NCI-H2107 treated with DMSO at 0.1 percent for 48 hours (cell line): ENCODE results near the gene TRIM37.
"Not testable (repeated sequence)": the region's sequence is repeated elsewhere in the genome, so short reads cannot be mapped to it uniquely, and the experiment has no call there.

ENCODE experiments used
- DNase-seq: peaks from one replicate; lab custom pipeline; 2025; ENCODE audit not compliant: unreplicated experiment; lab: John Stamatoyannopoulos, UW

TRIM37 gene

DNA sequence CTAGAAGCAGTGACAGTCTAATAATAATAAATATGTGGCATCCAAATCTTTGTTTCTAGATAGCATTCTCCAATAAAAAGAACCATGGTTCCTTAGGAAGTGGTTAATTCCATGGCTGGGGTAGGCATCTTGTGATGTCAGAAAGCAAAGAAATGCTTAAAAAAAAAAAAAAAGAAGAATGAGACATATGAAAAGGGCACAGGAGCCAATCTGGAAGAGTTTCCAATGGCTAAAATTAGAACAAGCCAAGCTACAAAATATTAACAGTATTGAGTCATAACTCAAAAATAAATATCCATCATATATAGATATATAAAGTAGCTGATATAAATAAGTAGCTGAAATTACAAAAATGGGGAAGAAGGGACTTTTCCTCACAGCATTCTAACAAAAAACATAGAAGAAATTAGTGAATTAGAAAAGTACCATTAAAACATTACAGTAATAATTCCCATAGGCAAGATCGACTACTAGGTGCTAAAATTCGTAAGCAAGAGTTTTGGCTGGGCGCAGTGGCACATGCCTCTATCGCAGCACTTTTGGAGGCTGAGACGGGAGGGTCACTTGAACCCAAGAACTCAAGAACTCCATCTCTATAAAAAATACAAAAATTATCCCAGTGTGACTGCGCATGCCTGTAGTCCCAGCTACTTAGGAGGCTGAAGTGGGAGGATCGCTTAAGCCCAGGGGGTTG is 111.3 kb downstream of the TRIM37 start:
- DNase-seq: no peak

DNA sequence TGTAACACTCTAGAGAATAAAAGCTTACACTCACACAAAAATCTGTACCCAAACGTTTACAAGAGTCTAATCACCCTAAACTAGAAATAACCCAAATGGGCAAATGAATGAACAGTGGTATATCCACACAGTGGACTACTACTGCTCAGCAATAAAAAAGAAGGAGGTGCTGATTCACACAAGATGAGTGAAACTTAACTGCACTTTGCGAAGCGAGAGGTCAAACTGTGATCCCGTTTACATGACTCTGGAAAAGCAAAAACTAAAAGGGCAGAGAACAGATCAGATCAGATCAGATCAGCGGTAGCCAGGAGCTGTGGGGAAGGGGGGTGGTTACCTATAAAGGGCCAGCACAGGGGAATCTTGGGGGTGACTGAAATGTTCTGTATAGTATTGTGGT is 113.4 kb downstream of the TRIM37 start:
- no peak for DNase-seq

DNA sequence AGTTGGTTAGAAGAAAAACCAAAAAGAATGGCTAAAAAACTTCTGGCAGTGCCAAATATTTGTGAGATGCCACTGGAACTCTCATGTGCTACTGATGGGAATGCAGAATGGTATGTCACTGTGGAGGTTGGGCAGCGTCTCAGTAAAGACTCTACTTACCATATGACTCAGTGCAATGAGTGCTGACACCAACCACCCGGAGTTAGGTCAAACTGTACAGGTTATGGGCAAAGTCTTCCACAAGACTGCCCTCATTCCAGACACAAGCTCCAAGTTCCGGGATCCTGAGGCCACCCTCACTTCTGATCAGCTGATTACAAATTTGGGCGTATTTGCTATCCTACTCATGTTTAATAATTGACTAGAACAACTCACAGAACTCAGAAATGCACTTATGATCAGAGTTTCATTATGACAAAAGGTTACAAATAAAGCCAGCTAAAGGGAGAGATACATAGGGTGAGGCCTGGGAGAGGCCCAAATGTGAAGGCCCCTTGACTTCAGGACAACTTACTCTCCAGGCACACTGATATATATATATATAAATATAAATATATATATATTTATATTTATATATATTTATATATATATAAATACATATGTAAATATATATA is 114.9 kb downstream of the TRIM37 start:
- DNase-seq: no peak

DNA sequence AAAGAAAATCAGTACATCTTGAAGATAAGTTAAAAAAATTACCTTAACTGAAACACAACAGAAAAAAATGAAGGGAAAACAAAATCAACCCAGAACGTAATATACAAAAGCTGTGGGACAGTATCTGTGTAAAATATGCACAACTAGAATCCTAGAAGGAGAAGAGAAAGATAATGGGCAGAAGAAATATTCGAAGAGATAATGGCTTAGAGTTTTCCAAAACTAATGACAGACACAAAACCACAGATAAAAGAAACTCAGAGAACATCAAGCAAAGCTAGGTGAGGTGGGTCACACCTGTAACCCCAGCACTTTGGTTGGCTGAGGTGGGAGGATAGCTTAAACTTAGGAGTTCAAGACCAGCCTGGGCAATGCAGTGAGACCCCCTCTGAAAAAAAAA is 117.1 kb downstream of the TRIM37 start:
- no peak for DNase-seq

DNA sequence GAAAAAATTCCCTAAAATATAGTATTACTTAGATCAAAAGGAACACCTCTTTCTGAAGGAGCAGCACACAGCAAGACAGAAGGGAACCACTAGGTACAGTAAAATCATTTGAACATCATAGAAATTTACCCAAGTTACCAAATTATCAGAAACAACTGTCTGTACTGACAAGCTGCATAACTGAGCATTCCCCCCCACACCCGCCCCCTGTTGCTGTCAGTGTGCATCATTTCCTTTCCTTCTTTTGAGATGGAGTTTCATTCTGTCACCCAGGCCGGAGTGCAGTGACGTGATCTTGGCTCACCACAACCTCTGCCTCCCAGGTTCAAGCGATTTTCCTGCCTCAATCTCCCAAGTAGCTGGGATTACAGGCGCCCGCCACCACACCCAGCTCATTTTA is 120.7 kb downstream of the TRIM37 start:
- no peak for DNase-seq

DNA sequence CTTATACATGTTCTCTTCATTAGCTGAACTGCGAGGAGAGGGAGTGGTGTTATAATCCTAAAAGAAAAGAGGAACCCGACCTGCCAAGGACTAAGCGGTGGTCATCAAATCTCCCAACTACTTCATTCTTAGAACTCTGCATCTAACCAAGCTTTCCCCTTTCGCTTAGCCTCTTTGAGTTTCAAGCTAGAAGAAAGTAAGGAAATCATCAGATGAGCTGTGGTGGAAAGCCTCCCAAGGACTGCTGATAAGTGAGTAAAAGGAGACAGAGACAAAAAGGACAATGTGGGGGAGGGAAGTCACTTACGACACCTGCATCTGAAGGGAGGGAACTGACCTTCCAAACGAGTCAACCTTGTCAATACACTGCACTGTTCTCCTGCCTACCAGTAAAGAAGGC is 121.3 kb downstream of the TRIM37 start:
- no peak for DNase-seq

DNA sequence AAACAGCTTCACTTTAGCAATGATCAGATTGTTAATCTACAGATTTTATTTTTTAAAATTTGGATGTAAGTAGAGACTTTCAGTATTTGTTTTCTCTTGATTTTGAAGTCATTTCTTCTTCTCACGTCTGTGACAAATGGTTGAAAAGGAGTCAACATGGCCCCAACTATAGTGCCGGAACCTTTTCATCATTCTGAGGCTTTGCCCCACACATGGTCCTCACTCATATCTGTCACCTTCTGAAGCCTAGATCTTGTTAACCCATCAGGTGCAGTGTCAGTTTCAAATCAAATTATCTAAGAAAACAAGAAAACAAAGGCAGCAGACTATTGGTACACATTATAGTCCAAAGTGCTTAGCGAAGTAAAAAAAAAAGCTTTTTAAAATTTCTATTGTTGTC is 124.1 kb downstream of the TRIM37 start:
- DNase-seq: no peak

DNA sequence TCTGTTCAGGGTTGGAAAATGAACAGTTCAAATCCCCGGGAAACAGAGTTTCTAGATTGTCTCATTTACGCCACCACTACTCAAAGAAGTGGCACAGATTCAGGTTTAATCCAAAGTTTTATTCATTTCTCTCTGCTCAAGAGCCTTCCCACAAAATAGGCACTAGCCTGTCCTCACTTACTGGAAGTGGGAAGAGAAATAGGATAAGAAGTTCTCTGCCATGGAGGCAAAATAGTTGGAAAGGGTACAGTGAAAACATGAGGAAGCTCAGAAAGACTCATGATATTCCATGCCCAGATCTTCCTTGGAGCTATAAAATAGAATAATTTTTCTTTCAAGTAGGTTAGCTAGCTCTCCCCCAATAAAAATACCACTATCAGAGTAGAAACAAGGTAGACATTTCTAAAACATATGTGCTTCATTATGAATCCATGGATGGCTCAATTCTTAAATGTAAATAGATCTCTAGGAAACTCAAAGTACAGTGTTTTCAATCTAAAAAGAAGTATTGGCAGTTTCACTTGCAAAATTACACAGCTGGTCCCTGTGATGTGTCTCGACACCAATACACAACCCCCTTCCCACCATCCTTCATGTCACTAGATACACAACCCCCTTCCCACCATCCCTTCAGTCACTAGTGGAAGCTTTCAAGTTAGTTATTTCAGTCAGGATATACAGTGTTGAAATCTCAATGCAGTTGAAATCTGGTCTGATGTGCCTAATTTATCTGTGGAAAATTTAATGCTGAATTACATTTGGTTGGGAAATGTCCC is 125.8 kb downstream of the TRIM37 start:
- no peak for DNase-seq

DNA sequence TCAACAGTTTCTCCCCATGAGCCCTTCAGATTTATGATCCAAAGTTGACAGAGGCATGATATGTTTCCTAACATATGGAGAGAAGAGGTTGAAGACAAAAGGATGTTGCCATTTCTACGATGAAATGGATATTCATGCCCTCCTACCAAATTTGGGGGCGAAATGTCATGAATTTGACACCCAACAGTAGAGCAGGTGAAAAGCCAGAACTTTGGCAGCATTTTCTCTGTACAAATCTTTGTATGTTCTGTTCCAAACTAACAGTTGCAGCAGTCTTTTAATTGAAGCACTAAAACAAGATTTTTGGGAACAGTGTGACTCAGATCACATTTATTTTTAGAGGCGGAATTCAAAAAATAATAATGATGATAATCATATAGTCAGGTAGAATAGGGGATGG is 130.1 kb downstream of the TRIM37 start:
- no peak for DNase-seq

DNA sequence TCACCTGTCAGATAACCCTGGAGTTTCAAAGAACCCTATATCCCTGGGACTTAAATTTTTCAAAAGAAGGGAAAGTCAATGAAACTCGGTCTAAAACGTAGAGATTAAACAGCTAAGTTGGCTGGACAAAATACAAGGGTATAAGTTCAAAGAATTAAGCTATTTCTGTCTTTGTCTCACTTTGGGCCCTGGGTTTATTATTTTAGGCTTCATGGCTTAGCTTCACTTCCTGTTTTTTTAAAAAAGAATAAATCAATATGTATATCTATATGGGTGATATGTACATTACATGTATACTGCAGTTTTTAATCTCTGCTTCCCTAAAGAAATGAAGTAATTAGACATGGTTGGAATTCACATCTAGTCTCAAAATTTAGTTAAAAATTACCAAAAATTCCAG is 132.3 kb downstream of the TRIM37 start:
- DNase-seq: no peak

DNA sequence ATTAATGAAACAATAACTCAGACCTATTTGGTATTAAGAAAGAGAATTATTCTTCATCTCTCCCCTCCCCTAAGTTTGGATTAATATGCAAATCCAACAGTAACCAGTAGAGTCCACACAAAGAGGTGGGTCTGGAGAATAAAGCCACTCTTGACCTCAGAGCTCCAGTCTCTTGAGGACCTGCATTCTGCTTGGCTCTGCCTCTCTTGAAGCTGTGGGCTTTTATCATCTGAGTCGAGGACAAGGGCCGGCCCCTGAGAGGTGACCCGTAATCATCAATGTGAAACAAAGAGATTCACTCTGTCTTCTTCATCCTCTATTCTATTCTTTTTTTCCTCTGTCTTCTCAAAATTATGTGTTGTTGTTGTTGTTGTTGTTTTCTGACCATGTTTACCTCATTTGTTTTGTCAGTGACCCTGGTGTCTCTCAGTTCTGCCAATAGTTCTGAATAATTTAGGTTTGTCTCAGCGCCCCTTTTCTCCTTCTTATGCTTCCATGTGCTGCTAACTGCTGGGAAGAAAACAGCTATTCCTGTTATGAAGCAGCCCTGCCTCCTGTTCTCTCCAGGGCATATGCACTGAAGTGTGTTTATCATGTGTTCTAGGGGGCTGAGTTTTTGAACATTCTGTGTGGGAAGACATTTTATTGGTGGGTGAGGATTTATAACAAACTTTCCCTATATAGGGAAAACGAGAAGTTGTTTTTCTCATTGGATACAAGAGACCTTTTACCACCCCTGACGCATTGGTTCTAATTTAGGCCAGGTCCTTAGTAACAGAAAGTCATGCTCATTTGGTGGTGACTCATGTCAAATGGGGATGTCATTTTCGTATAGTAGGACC is 135.8 kb downstream of the TRIM37 start:
- no peak for DNase-seq

DNA sequence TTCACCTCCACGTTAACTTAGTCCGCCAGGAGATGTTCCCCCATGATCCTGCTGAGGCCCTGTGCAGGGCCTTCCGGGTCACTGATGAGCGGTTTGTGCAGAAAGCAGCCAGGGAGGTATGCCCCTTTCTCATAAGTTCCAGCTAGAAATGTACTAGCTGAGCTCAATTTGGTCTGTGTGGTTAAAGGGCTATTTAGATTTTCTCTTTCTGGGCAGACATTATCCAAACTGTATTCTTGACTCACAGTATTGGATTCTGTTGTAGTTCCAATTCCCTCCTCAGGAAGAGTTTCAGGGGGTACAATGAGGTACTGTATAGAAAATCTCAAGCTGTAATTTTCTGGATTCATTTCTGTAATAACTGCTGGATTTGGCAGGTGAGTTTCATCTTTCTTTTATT is 137.1 kb downstream of the TRIM37 start:
- DNase-seq: no peak

DNA sequence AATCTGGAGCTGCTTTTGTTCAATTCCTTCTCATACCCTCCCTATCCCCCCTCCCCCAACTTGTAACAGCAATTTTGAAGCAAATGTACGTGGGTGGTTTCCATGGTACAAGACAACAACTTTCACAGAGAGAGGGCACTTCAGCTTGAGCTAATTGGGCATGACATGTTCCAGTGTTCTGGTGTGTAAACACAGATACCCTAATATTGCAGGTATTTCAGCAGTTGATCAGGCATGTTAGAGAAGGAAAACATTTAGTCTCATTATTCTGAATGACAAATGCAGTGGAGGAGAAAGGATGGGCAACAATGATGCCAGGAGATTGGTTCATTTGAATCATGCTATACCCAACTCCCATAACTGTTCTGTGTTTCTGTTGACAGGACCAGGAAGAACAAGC is 137.5 kb downstream of the TRIM37 start:
- DNase-seq: peak; percentile 80

DNA sequence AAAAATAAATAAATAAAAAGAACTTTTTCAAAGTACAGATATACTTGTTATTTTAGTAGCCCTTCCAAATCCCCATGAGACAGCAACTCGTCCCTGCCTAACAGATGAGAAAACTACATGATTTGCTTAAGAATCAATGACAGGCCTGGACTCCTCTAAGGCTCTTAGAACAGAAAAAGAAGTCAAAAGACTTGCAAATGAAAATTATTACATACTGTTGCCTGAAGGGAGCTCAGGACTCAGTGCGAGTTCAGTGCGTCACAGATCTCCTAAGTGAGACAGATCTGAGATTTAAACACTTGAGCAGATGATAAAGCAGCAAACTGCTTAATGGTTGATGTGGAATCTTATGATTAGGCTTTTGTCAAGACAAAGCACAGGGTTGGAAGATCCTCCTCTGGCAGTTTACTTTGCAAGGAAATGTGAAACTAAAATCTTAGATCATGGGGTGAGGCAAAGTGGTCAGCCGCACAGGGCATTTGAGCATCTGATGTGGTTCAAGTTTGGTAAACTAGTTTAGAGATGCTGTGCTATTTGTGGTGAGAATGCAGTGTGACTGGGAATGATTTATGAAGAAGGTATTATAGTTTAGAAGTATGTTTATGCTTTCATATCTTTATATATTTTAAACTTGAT is 138.1 kb downstream of the TRIM37 start:
- DNase-seq: no peak

DNA sequence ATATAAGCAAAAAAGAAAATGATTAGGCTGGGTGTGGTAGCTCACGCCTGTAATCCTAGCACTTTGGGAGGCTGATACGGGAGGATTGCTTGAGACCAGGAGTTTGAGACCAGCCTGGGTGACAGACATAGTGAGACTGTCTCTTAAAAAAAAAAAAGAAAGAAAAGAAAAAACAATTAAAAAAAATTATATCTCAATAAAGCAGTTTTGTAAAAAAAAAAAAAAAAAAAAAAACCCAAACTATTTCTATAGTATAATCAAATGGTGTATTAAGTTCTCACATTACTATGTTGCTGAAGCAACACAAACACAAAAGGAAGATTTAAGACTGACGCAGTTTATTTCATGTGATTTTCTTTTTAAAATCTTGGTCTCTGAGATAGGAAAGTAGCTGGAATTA is 140.5 kb downstream of the TRIM37 start:
- no peak for DNase-seq

DNA sequence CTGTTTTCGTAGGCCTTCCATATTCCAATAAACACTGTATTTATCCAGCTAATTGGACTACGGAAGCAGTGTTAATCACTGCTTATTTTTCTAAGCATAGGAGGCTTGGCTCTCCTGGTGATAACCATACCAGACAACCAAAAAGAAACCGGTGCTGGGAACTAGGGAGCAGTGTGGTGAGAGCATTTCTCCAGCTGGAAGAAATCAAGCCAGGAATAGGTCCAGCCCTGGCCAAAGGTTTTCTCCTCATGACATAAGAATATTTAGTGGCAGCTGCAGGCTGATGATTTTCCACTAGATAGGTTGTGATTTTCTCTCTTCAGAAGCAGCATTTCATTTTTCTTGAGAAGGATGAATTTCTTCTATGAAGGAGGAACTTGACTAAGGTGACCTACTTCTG is 141.5 kb downstream of the TRIM37 start:
- DNase-seq: no peak

DNA sequence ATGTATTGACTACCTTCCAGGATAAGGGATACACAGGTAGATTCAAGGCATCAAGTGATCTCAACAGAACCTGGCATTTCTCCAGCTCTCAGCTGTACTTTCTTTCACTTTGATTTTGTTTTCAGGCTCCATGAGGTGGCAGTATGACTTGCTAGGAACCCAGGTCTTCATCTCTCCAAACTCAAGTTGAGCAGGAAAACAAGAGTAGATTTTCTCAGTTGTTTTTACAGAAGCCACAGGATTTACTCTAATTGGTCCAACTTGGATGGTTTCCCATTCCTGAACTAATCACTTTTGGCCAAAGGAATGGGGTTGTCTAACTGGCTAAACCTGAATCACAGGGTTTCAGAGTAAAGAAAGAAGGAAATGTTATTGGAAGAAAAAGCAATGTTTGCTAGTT is 146.6 kb downstream of the TRIM37 start:
- peak; percentile 34 for DNase-seq

DNA sequence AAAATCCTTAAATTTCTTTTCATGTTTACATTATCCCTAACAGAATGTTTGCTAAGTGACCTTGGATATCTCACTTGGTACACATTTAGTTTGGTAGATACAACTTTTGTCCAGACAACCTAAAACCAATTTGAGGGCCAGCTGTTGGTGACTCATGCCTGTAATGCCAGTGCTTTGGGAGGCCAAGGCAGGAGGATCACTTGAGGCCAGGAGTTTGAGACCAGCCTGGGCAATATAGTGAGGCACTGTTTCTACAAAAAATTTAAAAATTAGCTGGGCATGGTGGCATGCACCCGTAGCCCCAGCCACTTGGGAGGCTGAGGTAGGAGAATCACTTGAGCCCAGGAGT is 149.0 kb downstream of the TRIM37 start:
- not testable (repeated sequence) for DNase-seq

DNA sequence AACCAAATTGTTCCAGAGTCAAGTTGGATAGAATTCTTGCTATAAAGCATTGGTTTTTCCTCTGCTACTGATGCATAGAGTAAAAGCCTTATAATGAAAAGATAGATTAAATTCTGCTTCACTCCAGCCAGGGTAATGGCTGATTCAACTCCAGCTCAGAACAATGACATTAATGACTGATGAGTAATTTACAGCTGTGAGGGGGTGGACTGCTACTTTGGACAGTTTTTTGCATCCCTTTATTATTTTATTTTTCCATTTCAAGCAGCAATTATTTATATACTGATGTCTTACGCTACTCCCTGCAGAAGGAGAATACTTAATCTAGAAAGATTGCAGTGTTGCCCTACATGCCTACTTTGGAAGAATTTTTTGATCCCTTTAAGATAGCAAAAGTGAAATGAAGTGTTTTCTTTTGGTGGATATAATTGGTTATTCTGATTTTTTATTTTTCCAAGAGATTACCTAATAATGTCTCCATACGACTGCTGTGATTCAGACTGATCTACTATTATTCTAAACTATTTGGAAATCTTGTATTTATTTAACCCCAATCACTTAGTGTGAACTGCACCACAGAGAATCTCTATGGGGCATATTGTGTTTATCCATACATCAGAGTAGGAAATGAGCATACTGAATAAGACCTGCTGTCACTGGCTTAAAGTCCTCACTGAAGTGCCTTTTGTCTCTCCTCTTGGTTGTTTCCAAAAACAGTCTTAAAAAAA is 149.5 kb downstream of the TRIM37 start:
- DNase-seq: no peak

DNA sequence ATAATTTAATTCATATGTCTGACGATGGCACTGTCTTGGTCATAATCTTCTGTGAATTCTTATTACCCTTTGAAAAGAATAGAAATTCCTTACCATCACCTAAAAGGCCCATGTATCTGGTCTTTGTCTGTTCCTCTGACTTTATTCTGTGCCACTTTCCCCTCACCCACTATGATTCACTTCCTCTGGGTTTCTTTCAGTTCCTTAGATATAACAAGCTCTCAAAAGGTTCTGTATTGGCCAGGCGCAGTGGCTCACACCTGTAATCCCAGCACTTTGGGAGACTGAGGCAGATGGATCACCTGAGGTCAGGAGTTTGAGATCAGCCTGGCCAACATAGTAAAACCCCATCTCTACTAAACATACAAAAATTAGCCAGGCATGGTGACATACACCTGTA is 152.3 kb downstream of the TRIM37 start:
- not testable (repeated sequence) for DNase-seq
